Panc1 (cell line): ENCODE data around the gene FBXO31.

Experiments used
- TCF7L2 ChIP-seq: IDR thresholded peaks from 2 replicates; pipeline ENCODE4 v1.6.1; 2011; ENCODE audit warnings: mild to moderate bottlenecking, low read depth, low read length, inconsistent platforms
- TF ChIP-seq, protein P1 (sequence below): fragments of 450-650 bp; IDR thresholded peaks from 2 replicates; pipeline ENCODE4 v1.5.1; 2017; ENCODE audit warnings: mild to moderate bottlenecking
- TF ChIP-seq, protein P2 (sequence below), 2 experiments: IDR thresholded peaks; 2 replicates each; pipeline ENCODE4 v1.6.1; 2011 to 2012; ENCODE audit warnings: low read depth in 2 of 2, control low read depth in 1 of 2, low read length in 1 of 2, mild to moderate bottlenecking in 1 of 2, moderate library complexity in 1 of 2; ENCODE audit not compliant: insufficient read depth in 1 of 2

DNA sequence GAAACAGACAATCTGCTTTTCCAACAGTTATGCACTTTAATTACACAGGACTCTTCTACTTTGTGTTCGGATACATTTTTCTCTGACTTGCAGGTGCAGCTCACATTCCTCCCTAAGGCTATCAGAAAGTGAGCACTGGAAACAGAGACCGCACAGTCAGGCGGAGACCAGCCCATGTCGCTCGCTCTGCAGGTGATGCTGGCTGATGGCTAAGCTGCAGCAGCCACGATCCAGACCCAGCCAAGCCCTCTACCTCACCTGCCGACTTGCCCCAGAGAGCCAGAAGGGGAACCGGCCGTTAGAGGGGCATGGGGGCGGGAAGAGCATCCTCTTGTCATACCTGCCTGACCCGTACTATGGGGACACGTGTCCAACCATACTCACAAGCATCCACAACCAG is 42.4 kb upstream of the FBXO31 start:
- TF ChIP-seq, protein P1, sequence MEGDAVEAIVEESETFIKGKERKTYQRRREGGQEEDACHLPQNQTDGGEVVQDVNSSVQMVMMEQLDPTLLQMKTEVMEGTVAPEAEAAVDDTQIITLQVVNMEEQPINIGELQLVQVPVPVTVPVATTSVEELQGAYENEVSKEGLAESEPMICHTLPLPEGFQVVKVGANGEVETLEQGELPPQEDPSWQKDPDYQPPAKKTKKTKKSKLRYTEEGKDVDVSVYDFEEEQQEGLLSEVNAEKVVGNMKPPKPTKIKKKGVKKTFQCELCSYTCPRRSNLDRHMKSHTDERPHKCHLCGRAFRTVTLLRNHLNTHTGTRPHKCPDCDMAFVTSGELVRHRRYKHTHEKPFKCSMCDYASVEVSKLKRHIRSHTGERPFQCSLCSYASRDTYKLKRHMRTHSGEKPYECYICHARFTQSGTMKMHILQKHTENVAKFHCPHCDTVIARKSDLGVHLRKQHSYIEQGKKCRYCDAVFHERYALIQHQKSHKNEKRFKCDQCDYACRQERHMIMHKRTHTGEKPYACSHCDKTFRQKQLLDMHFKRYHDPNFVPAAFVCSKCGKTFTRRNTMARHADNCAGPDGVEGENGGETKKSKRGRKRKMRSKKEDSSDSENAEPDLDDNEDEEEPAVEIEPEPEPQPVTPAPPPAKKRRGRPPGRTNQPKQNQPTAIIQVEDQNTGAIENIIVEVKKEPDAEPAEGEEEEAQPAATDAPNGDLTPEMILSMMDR = no peak
- TF ChIP-seq TCF7L2 = no peak
- TF ChIP-seq, protein P2, sequence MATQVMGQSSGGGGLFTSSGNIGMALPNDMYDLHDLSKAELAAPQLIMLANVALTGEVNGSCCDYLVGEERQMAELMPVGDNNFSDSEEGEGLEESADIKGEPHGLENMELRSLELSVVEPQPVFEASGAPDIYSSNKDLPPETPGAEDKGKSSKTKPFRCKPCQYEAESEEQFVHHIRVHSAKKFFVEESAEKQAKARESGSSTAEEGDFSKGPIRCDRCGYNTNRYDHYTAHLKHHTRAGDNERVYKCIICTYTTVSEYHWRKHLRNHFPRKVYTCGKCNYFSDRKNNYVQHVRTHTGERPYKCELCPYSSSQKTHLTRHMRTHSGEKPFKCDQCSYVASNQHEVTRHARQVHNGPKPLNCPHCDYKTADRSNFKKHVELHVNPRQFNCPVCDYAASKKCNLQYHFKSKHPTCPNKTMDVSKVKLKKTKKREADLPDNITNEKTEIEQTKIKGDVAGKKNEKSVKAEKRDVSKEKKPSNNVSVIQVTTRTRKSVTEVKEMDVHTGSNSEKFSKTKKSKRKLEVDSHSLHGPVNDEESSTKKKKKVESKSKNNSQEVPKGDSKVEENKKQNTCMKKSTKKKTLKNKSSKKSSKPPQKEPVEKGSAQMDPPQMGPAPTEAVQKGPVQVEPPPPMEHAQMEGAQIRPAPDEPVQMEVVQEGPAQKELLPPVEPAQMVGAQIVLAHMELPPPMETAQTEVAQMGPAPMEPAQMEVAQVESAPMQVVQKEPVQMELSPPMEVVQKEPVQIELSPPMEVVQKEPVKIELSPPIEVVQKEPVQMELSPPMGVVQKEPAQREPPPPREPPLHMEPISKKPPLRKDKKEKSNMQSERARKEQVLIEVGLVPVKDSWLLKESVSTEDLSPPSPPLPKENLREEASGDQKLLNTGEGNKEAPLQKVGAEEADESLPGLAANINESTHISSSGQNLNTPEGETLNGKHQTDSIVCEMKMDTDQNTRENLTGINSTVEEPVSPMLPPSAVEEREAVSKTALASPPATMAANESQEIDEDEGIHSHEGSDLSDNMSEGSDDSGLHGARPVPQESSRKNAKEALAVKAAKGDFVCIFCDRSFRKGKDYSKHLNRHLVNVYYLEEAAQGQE (IDR thresholded peaks at IDR 0.05; ENCODE audit: insufficient read depth in 1 of 2, low read depth in 2 of 2, low read length in 1 of 2) = no peak
